BLaER1 treated with 17β-estradiol and CSF1 and Interleukin-3, amounts not matched to agents 10 nM and 100 nM (cell line): ENCODE data around the gene ATP1A3.
"Not testable (repeated sequence)": the region's sequence is repeated elsewhere in the genome, so short reads cannot be mapped to it uniquely, and the experiment has no call there.

Source experiments
- H3K27ac ChIP-seq, 11 experiments: shearing (Covaris generic); formaldehyde crosslinking; 2 replicates each; pipeline ENCODE4 v1.8.1; 2022
- H3K27me3 ChIP-seq, 11 experiments: shearing (Covaris generic); formaldehyde crosslinking; 2 replicates each; pipeline ENCODE4 v1.8.1; 2022
- H3K36me3 ChIP-seq, 11 experiments: shearing (Covaris generic); formaldehyde crosslinking; 2 replicates each; pipeline ENCODE4 v1.8.1; 2022
- H3K4me1 ChIP-seq, 10 experiments: shearing (Covaris generic); formaldehyde crosslinking; 2 replicates each; pipeline ENCODE4 v1.8.1; 2022
- H3K4me2 ChIP-seq, 11 experiments: shearing (Covaris generic); formaldehyde crosslinking; 2 replicates each; pipeline ENCODE4 v1.8.1; 2022
- H3K4me3 ChIP-seq, 10 experiments: shearing (Covaris generic); formaldehyde crosslinking; 2 replicates each; pipeline ENCODE4 v1.8.1; 2022
- H3K9ac ChIP-seq, 11 experiments: shearing (Covaris generic); formaldehyde crosslinking; 2 replicates each; pipeline ENCODE4 v1.8.1; 2022
- H3K9me3 ChIP-seq, 11 experiments: shearing (Covaris generic); formaldehyde crosslinking; replicated peaks in 1 of 11; 2 replicates each; pipeline ENCODE4 v1.8.1; 2022
- H4K20me1 ChIP-seq, 11 experiments: shearing (Covaris generic); formaldehyde crosslinking; 2 replicates each; pipeline ENCODE4 v1.8.1; 2022
- Cebpa-rat ChIP-seq, 11 experiments: shearing (Covaris generic); IDR thresholded peaks; 2 replicates each; pipeline ENCODE4 v1.8.1; 2022

ATP1A3 gene

DNA sequence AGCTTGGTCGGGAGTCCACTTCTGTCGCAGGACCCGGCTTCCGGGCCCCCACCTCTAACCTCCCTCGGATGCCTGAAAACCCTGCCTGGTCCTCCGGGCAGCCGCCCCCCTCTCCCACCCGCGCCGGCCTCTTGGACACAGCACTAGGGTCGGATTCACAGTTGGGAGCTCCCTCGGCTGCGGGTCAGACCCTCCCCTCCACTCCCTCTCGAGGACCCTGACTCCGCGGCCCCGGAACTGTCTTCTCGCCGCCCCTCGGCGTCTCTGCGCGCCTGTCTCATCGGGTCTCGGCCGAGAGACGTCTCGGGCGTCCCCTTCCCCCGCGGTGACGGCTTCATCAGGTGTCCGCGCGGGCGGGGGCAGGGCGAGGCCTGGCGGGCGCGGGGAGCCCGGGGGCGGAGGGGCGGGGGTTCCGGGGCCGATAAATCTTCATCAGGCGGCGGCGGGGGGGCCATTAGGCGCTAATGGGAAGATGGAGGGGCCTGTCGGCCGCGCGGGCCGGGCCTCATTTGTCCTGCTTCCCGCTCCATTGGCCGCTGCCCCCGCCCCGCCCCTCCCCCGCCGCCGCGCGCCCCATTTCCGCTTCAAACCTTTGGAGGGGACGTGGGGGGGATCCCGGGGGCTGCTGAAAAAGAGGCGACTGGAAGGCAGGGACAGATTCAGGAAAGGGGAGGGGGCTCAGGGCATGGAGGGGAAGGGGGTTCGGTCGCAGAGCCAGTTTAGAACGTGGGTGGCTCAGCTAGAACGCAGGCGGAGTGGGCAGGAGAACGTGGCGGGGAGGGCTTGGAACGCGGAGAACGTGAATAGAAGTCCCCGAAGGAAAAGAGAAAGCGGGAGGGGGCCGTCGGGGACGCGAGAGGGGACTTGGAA, 53.9 kb downstream of the ATP1A3 start:
- Histone ChIP-seq H3K4me1 (peaks cover 23 to 45% (median 35%) of the 10 kb centered on the region in 10 experiments), H4K20me1 (no peaks in the 10 kb centered on the region), H3K36me3 (no peaks in the 10 kb centered on the region), H3K4me3 (peak overlapping the region; percentile 61 to 75 (median 66)), H3K27me3 (peaks cover 32 to 54% (median 50%) of the 10 kb centered on the region in 11 experiments), H3K9ac (peak overlapping the region; percentile 72 to 91 (median 83)), H3K4me2 (peak overlapping the region; percentile 82 to 97 (median 93)), H3K27ac (peak overlapping the region; percentile 76 to 92 (median 84)), H3K9me3 (no peaks in the 10 kb centered on the region)
- TF ChIP-seq Cebpa-rat (IDR thresholded peaks at IDR 0.05): no peak

DNA sequence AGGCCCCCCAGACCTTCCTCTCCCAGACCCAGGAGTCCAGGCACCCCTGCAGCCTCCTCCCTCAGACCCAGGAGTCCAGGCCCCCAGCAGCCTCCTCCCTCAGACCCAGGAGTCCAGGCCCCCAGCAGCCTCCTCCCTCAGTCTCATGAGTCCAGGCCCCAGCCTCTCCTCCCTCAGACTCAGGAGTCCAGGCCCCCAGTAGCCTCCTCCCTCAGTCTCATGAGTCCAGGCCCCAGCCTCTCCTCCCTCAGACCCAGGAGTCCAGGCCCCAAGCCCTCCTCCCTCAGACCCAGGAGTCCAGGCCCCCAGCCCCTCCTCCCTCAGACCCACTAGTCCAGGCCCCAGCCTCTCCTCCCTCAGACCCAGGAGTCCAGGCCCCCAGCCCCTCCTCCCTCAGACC, 54.8 kb downstream of the ATP1A3 start:
- Histone ChIP-seq H3K9ac (peak overlapping the region in 5 of 11 experiments; percentile 78 to 90 (median 84); a peak in 7 of 22 replicates), H3K27me3 (peaks cover 34 to 58% (median 53%) of the 10 kb centered on the region in 11 experiments), H3K4me3 (peak overlapping the region in 4 of 10 experiments; percentile 61 to 75 (median 68); a peak in 3 of 20 replicates), H3K4me1 (peaks cover 23 to 45% (median 35%) of the 10 kb centered on the region in 10 experiments), H3K27ac (peak overlapping the region in 1 of 11 experiments; percentile 92; a peak in 4 of 22 replicates), H3K4me2 (peak overlapping the region in 2 of 11 experiments; percentile 84 to 85; a peak in 4 of 22 replicates)
- not testable (repeated sequence) for H4K20me1 ChIP-seq, H3K9me3 ChIP-seq, H3K36me3 ChIP-seq

DNA sequence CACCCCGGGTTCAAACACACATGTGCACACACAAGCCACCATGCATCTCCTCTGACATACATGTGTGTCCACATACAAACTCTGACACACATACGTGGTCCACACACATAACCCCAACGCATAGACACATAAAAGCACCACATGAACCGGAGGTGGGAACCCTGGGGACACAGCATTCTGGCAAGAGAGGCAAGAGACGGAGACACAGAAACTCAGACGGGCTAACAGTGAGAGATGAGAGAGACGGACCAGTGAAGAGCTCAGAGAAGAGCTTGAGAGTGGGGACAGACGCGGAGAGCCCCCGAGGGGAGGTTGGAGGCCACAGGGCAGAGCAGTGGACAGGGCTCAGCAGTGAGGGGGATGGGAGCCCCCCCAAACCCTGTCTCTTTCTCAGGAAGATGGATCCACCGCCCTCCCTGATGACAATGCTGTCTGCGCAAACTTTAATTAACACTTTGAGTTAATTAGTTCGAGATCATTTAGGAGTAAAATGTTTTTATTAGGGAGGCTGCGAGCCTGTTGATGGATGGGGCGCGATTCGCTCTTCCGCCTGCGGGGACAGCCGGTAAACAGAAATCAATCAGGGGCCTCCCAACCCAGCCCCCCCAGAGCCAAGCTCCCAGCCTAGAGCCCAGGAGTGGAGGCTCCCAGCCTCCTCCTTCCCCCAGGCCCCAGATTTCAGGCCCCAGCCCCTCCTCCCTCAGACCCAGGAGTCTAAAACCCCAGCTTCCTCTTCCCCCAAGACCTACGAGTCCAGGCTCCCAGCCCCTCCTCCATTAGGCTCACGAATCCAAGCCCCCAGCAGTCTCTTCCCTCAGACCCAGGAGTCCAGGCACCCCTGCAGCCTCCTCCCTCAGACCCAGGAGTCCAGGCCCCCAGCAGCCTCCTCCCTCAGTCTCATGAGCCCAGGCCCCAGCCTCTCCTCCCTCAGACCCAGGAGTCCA, 56.2 kb downstream of the ATP1A3 start:
- Histone ChIP-seq H3K27ac (peak overlapping the region in 8 of 11 experiments; percentile 33 to 67 (median 49); a peak in 16 of 22 replicates), H3K4me3 (0 out of 20 replicates have a peak overlapping the region, but pooled peaks of 1 of the 10 experiments have one; percentile 24), H3K9ac (peak overlapping the region in 10 of 11 experiments; percentile 38 to 63 (median 47); a peak in 14 of 22 replicates), H3K36me3 (no peaks in the 10 kb centered on the region), H4K20me1 (no peaks in the 10 kb centered on the region; a peak in 1 of 22 replicates), H3K9me3 (no peaks in the 10 kb centered on the region), H3K4me1 (peaks cover 36 to 55% (median 46%) of the 10 kb centered on the region in 10 experiments), H3K4me2 (peak overlapping the region; percentile 54 to 75 (median 64)), H3K27me3 (peaks cover 34 to 58% (median 53%) of the 10 kb centered on the region in 11 experiments)
- TF ChIP-seq Cebpa-rat (IDR thresholded peaks at IDR 0.05): no peak

DNA sequence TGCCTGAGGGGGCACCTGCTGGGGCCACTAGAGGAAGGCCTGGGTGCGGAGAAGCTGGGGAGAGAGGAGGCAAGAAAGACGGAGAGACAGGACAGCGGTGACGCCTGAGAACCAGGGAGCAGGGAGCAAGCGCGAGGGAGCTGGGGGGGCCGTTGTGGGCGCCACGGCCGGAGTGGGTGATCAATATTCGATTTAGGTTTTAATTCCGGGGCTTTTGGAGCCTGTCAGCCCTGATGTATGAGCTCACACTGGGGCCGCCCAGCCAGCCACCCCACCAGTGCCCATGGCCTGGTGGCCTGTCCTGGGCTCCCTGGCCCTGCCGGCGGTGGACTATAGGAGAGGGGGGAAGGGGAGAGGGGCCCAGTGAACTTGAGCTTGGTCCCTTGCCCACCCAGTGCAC, 57.1 kb downstream of the ATP1A3 start:
- Histone ChIP-seq H3K4me3 (no peak overlapping the region), H3K36me3 (no peaks in the 10 kb centered on the region), H3K4me2 (peak overlapping the region in 8 of 11 experiments; percentile 54 to 75 (median 66); a peak in 7 of 22 replicates), H3K27me3 (peaks cover 34 to 58% (median 53%) of the 10 kb centered on the region in 11 experiments), H3K9ac (peak overlapping the region in 1 of 11 experiments; percentile 29; a peak in 1 of 22 replicates), H3K27ac (peak overlapping the region in 1 of 11 experiments; percentile 58; a peak in 1 of 22 replicates), H4K20me1 (no peaks in the 10 kb centered on the region; a peak in 1 of 22 replicates), H3K9me3 (no peaks in the 10 kb centered on the region), H3K4me1 (peaks cover 45 to 64% (median 54%) of the 10 kb centered on the region in 10 experiments)
- no peak for TF ChIP-seq Cebpa-rat (IDR thresholded peaks at IDR 0.05)

DNA sequence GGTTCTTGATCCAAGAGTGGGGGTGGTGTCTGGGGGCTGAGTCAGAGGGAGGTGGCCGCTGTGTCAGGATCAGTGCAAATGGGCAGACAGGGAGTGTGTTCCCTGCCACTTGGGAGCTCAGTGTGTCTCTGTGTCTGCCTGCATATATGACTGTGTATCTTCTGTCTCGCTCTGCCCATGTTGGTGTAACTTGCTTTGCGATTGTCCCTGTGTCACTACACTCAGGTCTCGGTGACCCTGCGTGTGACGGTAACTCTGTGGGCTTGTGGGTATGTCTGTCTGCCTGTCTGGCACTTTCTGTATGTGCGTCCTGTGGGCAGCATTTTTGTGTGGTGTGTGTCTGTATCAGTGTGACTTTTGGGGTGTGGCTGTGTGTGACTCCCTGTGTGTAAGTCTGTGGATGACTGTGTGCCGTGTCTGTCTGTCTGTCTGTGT, 57.6 kb downstream of the ATP1A3 start:
- Histone ChIP-seq H3K9ac (peak overlapping the region in 3 of 11 experiments; percentile 9 to 28 (median 22); a peak in 1 of 22 replicates), H3K4me3 (no peak overlapping the region), H3K27me3 (peaks cover 34 to 53% (median 49%) of the 10 kb centered on the region in 11 experiments), H3K4me1 (peaks cover 50 to 69% (median 60%) of the 10 kb centered on the region in 10 experiments), H3K9me3 (no peaks in the 10 kb centered on the region), H3K27ac (no peak overlapping the region), H3K4me2 (no peak overlapping the region), H4K20me1 (no peaks in the 10 kb centered on the region; a peak in 1 of 22 replicates), H3K36me3 (no peaks in the 10 kb centered on the region)
- no peak for TF ChIP-seq Cebpa-rat (IDR thresholded peaks at IDR 0.05)

DNA sequence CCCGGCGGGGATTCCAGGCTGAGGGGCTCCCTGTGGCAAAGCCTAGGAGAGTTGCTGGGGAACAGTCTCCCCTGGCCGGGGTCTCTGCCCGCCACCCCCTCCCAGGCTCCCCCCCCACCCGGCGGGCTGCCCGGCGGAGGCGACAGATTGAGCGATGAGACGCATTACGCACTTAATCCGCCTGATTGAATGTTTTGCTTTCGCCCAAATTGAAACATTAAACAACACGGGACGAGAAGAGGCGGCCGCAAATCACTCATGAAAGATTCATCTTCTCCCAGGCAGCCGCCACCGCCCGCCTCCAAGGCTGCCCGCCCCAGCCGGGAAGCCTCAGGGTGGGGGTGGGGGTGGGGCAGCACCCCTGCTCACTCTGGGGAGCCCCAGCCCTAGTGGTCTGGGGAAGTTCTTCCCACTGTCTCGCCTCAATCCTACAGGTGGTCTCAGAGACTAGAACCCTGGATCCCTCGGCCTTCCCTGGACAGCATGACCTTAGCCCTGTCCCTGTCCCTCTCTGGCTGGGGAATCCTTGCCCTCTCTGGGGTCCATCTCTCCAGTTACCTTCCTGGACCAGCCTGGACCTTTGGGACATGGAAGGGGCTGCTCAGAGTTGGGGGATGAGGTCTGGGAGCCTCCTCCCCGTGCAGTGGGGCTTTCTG, 58.1 kb downstream of the ATP1A3 start:
- Histone ChIP-seq H3K27ac (no peak overlapping the region), H3K4me1 (peaks cover 55 to 70% (median 61%) of the 10 kb centered on the region in 10 experiments), H3K9me3 (no peaks in the 10 kb centered on the region), H3K36me3 (no peaks in the 10 kb centered on the region), H3K27me3 (peaks cover 31 to 49% (median 47%) of the 10 kb centered on the region in 11 experiments), H3K9ac (peak overlapping the region in 2 of 11 experiments; percentile 22 to 28; a peak in 1 of 22 replicates), H4K20me1 (no peaks in the 10 kb centered on the region; a peak in 1 of 22 replicates), H3K4me2 (no peak overlapping the region), H3K4me3 (no peak overlapping the region)
- no peak for TF ChIP-seq Cebpa-rat (IDR thresholded peaks at IDR 0.05)

DNA sequence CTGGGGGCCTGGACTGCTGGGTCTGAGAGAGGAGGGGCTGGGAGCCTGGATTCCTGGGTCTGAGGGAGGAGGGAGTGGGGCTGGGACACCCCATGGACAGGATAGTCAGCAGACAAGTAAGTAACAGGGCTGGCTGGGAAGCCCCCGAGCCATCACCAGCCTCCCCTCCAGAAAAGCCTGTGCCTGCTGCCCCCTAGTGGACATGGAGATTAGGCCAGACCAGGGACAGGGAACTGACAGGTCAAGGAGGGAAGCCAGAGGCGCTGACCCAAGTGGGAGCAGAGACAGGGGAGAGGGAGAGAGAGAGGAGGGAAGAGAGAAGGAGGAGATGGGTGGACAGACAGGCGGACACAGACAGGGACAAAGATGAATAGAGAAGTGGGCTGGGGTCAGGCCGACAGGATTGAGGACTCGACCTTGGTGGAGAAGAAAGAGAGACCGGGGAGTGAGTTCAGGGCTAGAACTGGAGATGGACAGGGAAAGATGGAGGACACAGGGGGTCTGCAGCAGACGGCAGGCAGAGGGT, 59.1 kb downstream of the ATP1A3 start:
- no peaks in the 10 kb centered on the region for H3K36me3 ChIP-seq
- no peak for TF ChIP-seq Cebpa-rat (IDR thresholded peaks at IDR 0.05)
- H3K4me3 ChIP-seq: no peak overlapping the region
- H3K27me3 ChIP-seq: peaks cover 34 to 51% (median 49%) of the 10 kb centered on the region in 11 experiments
- no peaks in the 10 kb centered on the region; a peak in 1 of 22 replicates for H4K20me1 ChIP-seq
- peak overlapping the region in 7 of 11 experiments; percentile 9 to 47 (median 30); a peak in 7 of 22 replicates for H3K27ac ChIP-seq
- no peaks in the 10 kb centered on the region for H3K9me3 ChIP-seq
- H3K4me1 ChIP-seq: peaks cover 57 to 75% (median 66%) of the 10 kb centered on the region in 10 experiments
- peak overlapping the region; percentile 61 to 75 (median 64); a peak in 21 of 22 replicates for H3K4me2 ChIP-seq
- H3K9ac ChIP-seq: peak overlapping the region in 6 of 11 experiments; percentile 7 to 57 (median 30); a peak in 8 of 22 replicates
